ENCODE data around the gene DPP7. TPM values are rescaled to one million over a fixed set of nuclear protein-coding genes. Genes with fewer than 3 reads are reported as not detected.

The DPP7 gene
- total and polyA plus RNA-seq, 9 of the 15 experiments (the other 6 are each of a cell fraction or from before 2014, with no cell fraction given) = 0.99 to 365 (median 132) TPM

- TF ChIP-seq, protein P1, sequence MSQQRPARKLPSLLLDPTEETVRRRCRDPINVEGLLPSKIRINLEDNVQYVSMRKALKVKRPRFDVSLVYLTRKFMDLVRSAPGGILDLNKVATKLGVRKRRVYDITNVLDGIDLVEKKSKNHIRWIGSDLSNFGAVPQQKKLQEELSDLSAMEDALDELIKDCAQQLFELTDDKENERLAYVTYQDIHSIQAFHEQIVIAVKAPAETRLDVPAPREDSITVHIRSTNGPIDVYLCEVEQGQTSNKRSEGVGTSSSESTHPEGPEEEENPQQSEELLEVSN (IDR thresholded peaks at IDR 0.05; ENCODE audit: borderline replicate concordance in 1 of 2, extremely low read depth in 1 of 2, insufficient read depth in 1 of 2, insufficient read length in 1 of 2, low read depth in 1 of 2, low read length in 1 of 2, poor library complexity in 1 of 2, severe bottlenecking in 1 of 2) = peak in 1 of 2 experiments; percentile 19
- TF ChIP-seq ZNF76 (CRISPR knock-in tag; IDR thresholded peaks at IDR 0.05; ENCODE audit: borderline replicate concordance) (no peak), ZNF398 (CRISPR knock-in tag; IDR thresholded peaks at IDR 0.05) (no peak), UBTF (IDR thresholded peaks at IDR 0.05; ENCODE audit: borderline replicate concordance in 1 of 2, low read depth in 2 of 2, low read length in 2 of 2) (peak; percentile 69 to 83; a peak in 2 of 4 replicates), NFXL1 (CRISPR knock-in tag; IDR thresholded peaks at IDR 0.05) (no peak), SREBF1 (IDR thresholded peaks at IDR 0.05; ENCODE audit: borderline replicate concordance, low read depth, low read length) (no peak), ETV5 (CRISPR knock-in tag; IDR thresholded peaks at IDR 0.05; ENCODE audit: low read depth) (no peak), BDP1 (IDR thresholded peaks at IDR 0.05; ENCODE audit: insufficient read depth, insufficient read length) (no peak), GTF2A2 (tag; IDR thresholded peaks at IDR 0.05) (no peak), ZNF778 (CRISPR knock-in tag; IDR thresholded peaks at IDR 0.05) (no peak), U2AF2 (optimal IDR thresholded peaks at IDR 0.05; ENCODE audit: low read depth, low read length) (no peak), ARID4B (CRISPR knock-in tag; IDR thresholded peaks at IDR 0.05) (0 out of 2 replicates have a peak, but pooled peaks have one; percentile 39), FIP1L1 (IDR thresholded peaks at IDR 0.05; ENCODE audit: low read depth, low read length, poor library complexity, severe bottlenecking) (no peak), PHTF2 (CRISPR knock-in tag; IDR thresholded peaks at IDR 0.05) (no peak), ARNT (IDR thresholded peaks at IDR 0.05) (no peak)
- TF ChIP-seq, protein P2, sequence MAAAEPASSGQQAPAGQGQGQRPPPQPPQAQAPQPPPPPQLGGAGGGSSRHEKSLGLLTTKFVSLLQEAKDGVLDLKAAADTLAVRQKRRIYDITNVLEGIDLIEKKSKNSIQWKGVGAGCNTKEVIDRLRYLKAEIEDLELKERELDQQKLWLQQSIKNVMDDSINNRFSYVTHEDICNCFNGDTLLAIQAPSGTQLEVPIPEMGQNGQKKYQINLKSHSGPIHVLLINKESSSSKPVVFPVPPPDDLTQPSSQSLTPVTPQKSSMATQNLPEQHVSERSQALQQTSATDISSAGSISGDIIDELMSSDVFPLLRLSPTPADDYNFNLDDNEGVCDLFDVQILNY (CRISPR knock-in tag; IDR thresholded peaks at IDR 0.05) = no peak
Measured at GRCh38 chr9:137069508-137070091, 44.9 kb downstream of the DPP7 start (continued).

Measured in K562 (cell line).